IMR-90 (cell line): ENCODE results near the gene ATG4A. TPM values are rescaled to one million over a fixed set of nuclear protein-coding genes. Genes with fewer than 3 reads are reported as not detected.

Experiments used
- ATAC-seq: fragments of 200-7000 bp; cut with Tn5 transposase; 2 replicates; pipeline ENCODE4 v1.9.1; 2020; ENCODE audit warnings: low read depth, mild to moderate bottlenecking, moderate library complexity
- BruUV-seq: library from RNA; stranded (reverse); fragments of 400-500 nt; replicated peaks from 2 replicates; lab custom pipeline; 2021; lab: Mats Ljungman, UMichigan
- CTCF ChIA-PET: fragments of 300-600 bp; formaldehyde crosslinking; extraction: SDS; loops from one replicate; lab custom pipeline; 2021; ENCODE audit warnings: antibody characterized with exemption; lab: Yijun Ruan, JAX
- POLR2A ChIA-PET: fragments of 300-600 bp; sonication (Branson Sonifier 250); formaldehyde crosslinking; loops from one replicate; lab custom pipeline; 2022; ENCODE audit warnings: antibody characterized with exemption; ENCODE audit not compliant: unreplicated experiment; lab: Charles Lee
- DNase-seq: peaks from one replicate; pipeline ENCODE4 v3.0.0; 2013
- H2AFZ ChIP-seq: replicated peaks from 2 replicates; pipeline ENCODE3; 2013; ENCODE audit warnings: low read length, mild to moderate bottlenecking; ENCODE audit not compliant: poor library complexity
- H2AK5ac ChIP-seq: 2 replicates; pipeline ENCODE4 v1.6.1; 2013; ENCODE audit warnings: low read depth, low read length, inconsistent platforms
- H2AK9ac ChIP-seq: replicated peaks from 2 replicates; pipeline ENCODE3; 2013; ENCODE audit warnings: mild to moderate bottlenecking, low read depth, low read length, moderate library complexity; ENCODE audit not compliant: poor library complexity
- H2BK120ac ChIP-seq: 2 replicates; pipeline ENCODE4 v1.6.1; 2013; ENCODE audit warnings: low read depth, low read length, inconsistent platforms
- H2BK15ac ChIP-seq: 3 replicates; pipeline ENCODE4 v1.6.1; 2013; ENCODE audit warnings: low read depth, low read length, inconsistent platforms
- H2BK20ac ChIP-seq: 2 replicates; pipeline ENCODE4 v1.6.1; 2013; ENCODE audit warnings: low read depth, mild to moderate bottlenecking, inconsistent platforms, low read length, moderate library complexity
- H2BK5ac ChIP-seq: 2 replicates; pipeline ENCODE4 v1.6.1; 2013; ENCODE audit warnings: mild to moderate bottlenecking, low read depth, low read length, inconsistent platforms; ENCODE audit not compliant: poor library complexity, severe bottlenecking
- H3K14ac ChIP-seq: replicated peaks from 2 replicates; pipeline ENCODE4 v1.6.1; 2013; ENCODE audit warnings: low read depth, low read length, inconsistent platforms
- H3K18ac ChIP-seq: 2 replicates; pipeline ENCODE4 v1.6.1; 2013; ENCODE audit warnings: low read depth, low read length, control low read depth
- H3K23ac ChIP-seq: 2 replicates; pipeline ENCODE4 v1.6.1; 2013; ENCODE audit warnings: low read depth, low read length, inconsistent platforms
- H3K27ac ChIP-seq: 2 replicates; pipeline ENCODE4 v1.5.1; 2013; ENCODE audit warnings: mild to moderate bottlenecking, control low read depth, low read length; ENCODE audit not compliant: insufficient read depth
- H3K27me3 ChIP-seq: 2 replicates; pipeline ENCODE4 v1.6.1; 2013; ENCODE audit warnings: low read length; ENCODE audit not compliant: control insufficient read depth, insufficient read depth
- H3K36me3 ChIP-seq: 2 replicates; pipeline ENCODE4 v1.6.1; 2013; ENCODE audit warnings: low read length, mixed read lengths; ENCODE audit not compliant: control insufficient read depth, insufficient read depth
- H3K4ac ChIP-seq: 2 replicates; pipeline ENCODE4 v1.6.1; 2013; ENCODE audit warnings: low read depth, low read length, inconsistent platforms
- H3K4me1 ChIP-seq: 2 replicates; pipeline ENCODE4 v1.6.1; 2013; ENCODE audit warnings: low read length, mixed read lengths; ENCODE audit not compliant: control insufficient read depth, insufficient read depth
- H3K4me2 ChIP-seq: 2 replicates; pipeline ENCODE4 v1.6.1; 2013; ENCODE audit warnings: low read depth, mild to moderate bottlenecking, control low read depth, low read length, moderate library complexity
- H3K4me3 ChIP-seq: 2 replicates; pipeline ENCODE4 v1.5.1; 2013; ENCODE audit warnings: low read depth, mild to moderate bottlenecking, control low read depth, low read length, moderate library complexity; ENCODE audit not compliant: insufficient read depth
- H3K56ac ChIP-seq: 2 replicates; pipeline ENCODE4 v1.6.1; 2013; ENCODE audit warnings: low read length, inconsistent platforms; ENCODE audit not compliant: insufficient read depth; ENCODE audit errors: extremely low read depth
- H3K79me1 ChIP-seq, 2 experiments: 2 replicates each; pipeline ENCODE4 v1.6.1; 2013; ENCODE audit warnings: low read length in 2 of 2, inconsistent platforms in 1 of 2, low read depth in 1 of 2
- H3K9ac ChIP-seq: 2 replicates; pipeline ENCODE4 v1.6.1; 2013; ENCODE audit warnings: low read depth, low read length, control low read depth
- H3K9me1 ChIP-seq: 2 replicates; pipeline ENCODE4 v1.6.1; 2013; ENCODE audit warnings: low read length, inconsistent platforms; ENCODE audit not compliant: insufficient read depth
- H3K9me3 ChIP-seq: 2 replicates; pipeline ENCODE4 v1.6.1; 2013; ENCODE audit warnings: low read length; ENCODE audit not compliant: control insufficient read depth, insufficient read depth
- H4K20me1 ChIP-seq: 2 replicates; pipeline ENCODE4 v1.6.1; 2013; ENCODE audit warnings: low read length, inconsistent platforms; ENCODE audit not compliant: insufficient read depth
- H4K5ac ChIP-seq: 2 replicates; pipeline ENCODE4 v1.6.1; 2013; ENCODE audit warnings: mild to moderate bottlenecking, low read depth, low read length, control low read depth
- H4K8ac ChIP-seq, 2 experiments: 2 replicates each; pipeline ENCODE4 v1.6.1; 2013; ENCODE audit warnings: low read depth in 2 of 2, low read length in 2 of 2, control low read depth in 1 of 2, inconsistent platforms in 1 of 2
- H4K91ac ChIP-seq: 2 replicates; pipeline ENCODE4 v1.6.1; 2013; ENCODE audit warnings: low read depth, low read length, inconsistent platforms; ENCODE audit not compliant: insufficient read depth
- FOS ChIP-seq: fragments of 150-350 bp; IDR thresholded peaks from 2 replicates; pipeline ENCODE4 v1.6.1; 2016; ENCODE audit warnings: low read depth, low read length
- POLR2A ChIP-seq: IDR thresholded peaks from 2 replicates; pipeline ENCODE4 v1.6.1; 2012; ENCODE audit warnings: mild to moderate bottlenecking, low read depth, low read length
- WGBS, 2 experiments: methylation state at CpG; one replicate each; pipeline versions ENCODE4 v1.1.5 to v1.1.7; 2013; ENCODE audit warnings: missing lambda C conversion rate in 2 of 2; ENCODE audit not compliant: insufficient read length in 1 of 2; ENCODE audit errors: extremely low coverage in 2 of 2; 5-methylcytosine and 5-hydroxymethylcytosine counted together
- dilution Hi-C: fragments of 300-500 bp; cut with HindIII; formaldehyde crosslinking; loops from one replicate; pipeline ENCODE4 v1.14.3; 2018; ENCODE audit warnings: low sequenced_read_pairs; ENCODE audit not compliant: unreplicated experiment
- in situ Hi-C: fragments of 300-500 bp; cut with MboI; formaldehyde crosslinking; loops from 3 replicates; pipeline ENCODE4 v1.14.3; 2019; ENCODE audit warnings: low sequenced_read_pairs, inconsistent platforms, mixed read lengths
- intact Hi-C: fragments of 100-400 bp; cut with micrococcal nuclease; formaldehyde crosslinking; loops from 2 replicates; pipeline ENCODE4 v1.10.0; 2022
- polyA plus RNA-seq, 3 experiments: library from polyadenylated mRNA; depleted of rRNA; stranded (reverse); fragments of >200 nt; gene quantifications; 2 replicates each; pipeline ENCODE4 v1.2.3, GENCODE V29; 2012; ENCODE audit warnings: low replicate concordance in 1 of 3
- total RNA-seq: library from RNA; depleted of rRNA; stranded (reverse); fragments of >200 nt; gene quantifications from 2 replicates; pipeline ENCODE4 v1.2.3, GENCODE V29; 2012
- TF ChIP-seq, protein P1 (sequence below): fragments of 150-350 bp; IDR thresholded peaks from 2 replicates; pipeline ENCODE4 v1.6.1; 2016; ENCODE audit warnings: low read depth, mild to moderate bottlenecking, low read length, moderate library complexity, borderline replicate concordance

The ATG4A gene
- total and polyA plus RNA-seq, 2 of the 4 experiments (the other 2 are of a cell fraction): 8.2 to 14.7 TPM

DNA sequence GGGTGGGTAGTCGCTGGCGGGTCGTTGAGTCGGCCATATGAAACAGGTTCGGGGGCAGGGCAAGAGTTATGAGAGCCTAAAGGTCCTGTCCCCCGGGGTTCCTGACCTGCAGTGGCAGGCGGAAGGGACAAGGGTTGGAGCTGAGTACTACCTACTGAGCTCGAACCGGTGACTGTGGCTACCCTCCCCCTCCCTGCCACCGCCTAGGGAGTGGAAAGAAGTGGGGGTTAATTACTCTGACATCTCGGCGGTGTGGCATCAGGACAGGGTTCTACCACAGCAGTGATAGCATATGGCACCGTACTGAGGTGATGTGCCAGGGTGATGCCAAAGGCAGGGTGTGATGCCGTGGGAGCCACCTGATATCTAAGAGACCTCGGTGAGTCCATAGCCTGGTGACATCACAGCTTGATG lies 307 bp downstream of the ATG4A start:
- Histone ChIP-seq H2BK120ac (peak overlapping the region; percentile 33; the same call in 1 of the 2 replicates), H3K14ac (no peak overlapping the region), H3K9me1 (no peaks in the 10 kb centered on the region), H3K9ac (peak overlapping the region; percentile 60), H3K4me3 (peak overlapping the region; percentile 73), H2BK5ac (no peak overlapping the region), H3K23ac (no peak overlapping the region), H2BK20ac (no peak overlapping the region), H4K20me1 (no peaks in the 10 kb centered on the region), H3K56ac (no peak overlapping the region), H2AFZ (peak overlapping the region; percentile 91), H2BK15ac (no peak overlapping the region), H3K36me3 (peaks cover 3% of the 10 kb centered on the region), H2AK5ac (no peak overlapping the region), H3K27me3 (no peaks in the 10 kb centered on the region; the same call in 1 of the 2 replicates), H4K5ac (no peak overlapping the region), H3K4me2 (peak overlapping the region; percentile 78), H4K91ac (no peak overlapping the region), H3K18ac (no peak overlapping the region), H2AK9ac (no peak overlapping the region), H3K27ac (peak overlapping the region; percentile 11; the same call in 1 of the 2 replicates), H3K4ac (no peak overlapping the region), H3K4me1 (no peaks in the 10 kb centered on the region), H4K8ac (peak overlapping the region in 1 of 2 experiments; percentile 17; a peak in 1 of 4 replicates), H3K9me3 (no peaks in the 10 kb centered on the region), H3K79me1 (peaks cover 0 to 10% of the 10 kb centered on the region in 2 experiments; a peak in 3 of 4 replicates)
- dilution Hi-C loops (no loop called here), in situ Hi-C loops (no loop called here), intact Hi-C loops (no loop called here)
- CTCF ChIA-PET: no interaction called here
- no CpG with 5 or more reads among the region's 15 CpGs for WGBS, 2 experiments
- POLR2A ChIA-PET: no interaction called here
- BruUV-seq: no TSS peak
- TF ChIP-seq FOS (no peak), POLR2A (no peak)
- TF ChIP-seq, protein P1, sequence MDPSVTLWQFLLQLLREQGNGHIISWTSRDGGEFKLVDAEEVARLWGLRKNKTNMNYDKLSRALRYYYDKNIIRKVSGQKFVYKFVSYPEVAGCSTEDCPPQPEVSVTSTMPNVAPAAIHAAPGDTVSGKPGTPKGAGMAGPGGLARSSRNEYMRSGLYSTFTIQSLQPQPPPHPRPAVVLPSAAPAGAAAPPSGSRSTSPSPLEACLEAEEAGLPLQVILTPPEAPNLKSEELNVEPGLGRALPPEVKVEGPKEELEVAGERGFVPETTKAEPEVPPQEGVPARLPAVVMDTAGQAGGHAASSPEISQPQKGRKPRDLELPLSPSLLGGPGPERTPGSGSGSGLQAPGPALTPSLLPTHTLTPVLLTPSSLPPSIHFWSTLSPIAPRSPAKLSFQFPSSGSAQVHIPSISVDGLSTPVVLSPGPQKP: no peak
- DNase-seq (no peak), ATAC-seq (peak; percentile 16)
